ENCODE measurements around the gene SEM1. TPM values are rescaled to one million over a fixed set of nuclear protein-coding genes. Genes with fewer than 3 reads are reported as not detected.
"Not testable (repeated sequence)": the region's sequence is repeated elsewhere in the genome, so short reads cannot be mapped to it uniquely, and the experiment has no call there.

Gene SEM1
- total and polyA plus RNA-seq, 2 donors (not counting 3 experiments of a cell fraction or from before 2014, with no cell fraction given): 16.7 to 81.6 TPM

DNA sequence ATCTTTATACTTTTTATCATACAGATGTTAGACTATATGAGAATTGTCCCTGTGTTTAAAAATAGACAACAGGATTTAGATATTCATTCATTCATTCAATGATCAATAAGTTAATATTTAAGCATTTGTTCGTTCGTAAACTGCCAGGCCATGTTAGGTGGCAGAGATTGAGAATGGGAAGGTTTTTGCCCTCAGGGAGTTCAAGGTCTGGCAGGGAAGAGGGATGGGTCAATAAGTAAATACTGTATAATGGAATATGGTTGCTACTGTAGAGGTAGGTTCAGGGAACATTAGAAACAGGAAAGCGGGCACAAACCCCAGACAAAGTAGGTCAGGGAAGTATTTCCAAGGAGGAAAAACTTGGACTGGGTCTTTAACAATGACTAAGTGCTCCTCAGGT lies 64.6 kb downstream of the SEM1 start:
- Histone ChIP-seq H3K27me3 (ENCODE audit: control insufficient read depth in 2 of 2, insufficient read depth in 2 of 2, low read length in 2 of 2) (no peaks in the 10 kb centered on the region), H3K4me2 (ENCODE audit: insufficient read depth, low read length) (no peak overlapping the region), H3K4me1 (ENCODE audit: control insufficient read depth, extremely low read depth, insufficient read depth, low read length) (no peaks in the 10 kb centered on the region), H3K36me3 (ENCODE audit: control insufficient read depth in 2 of 2, extremely low read depth in 1 of 2, insufficient read depth in 2 of 2, low read length in 2 of 2) (no peaks in the 10 kb centered on the region), H3K9me1 (replicated peaks; ENCODE audit: control insufficient read depth, extremely low read depth, insufficient read depth, low read length) (no peaks in the 10 kb centered on the region), H3K9ac (replicated peaks; ENCODE audit: extremely low read depth, insufficient read depth, low read length) (no peak overlapping the region), H4K20me1 (replicated peaks; ENCODE audit: control insufficient read depth, extremely low read depth, insufficient read depth, low read length) (no peaks in the 10 kb centered on the region), H3K4me3 (replicated peaks in 1 of 3; ENCODE audit: insufficient read depth in 1 of 3, low read depth in 1 of 3, low read length in 3 of 3) (no peak overlapping the region), H3K9me3 (replicated peaks; ENCODE audit: control insufficient read depth, insufficient read depth, low read length) (no peaks in the 10 kb centered on the region), H3K79me2 (ENCODE audit: control insufficient read depth, insufficient read depth, low read length) (no peaks in the 10 kb centered on the region), H2AFZ (ENCODE audit: low read depth, low read length) (no peak overlapping the region), H3K27ac (ENCODE audit: insufficient read depth, low read depth, low read length) (no peak overlapping the region)
- no peak for DNase-seq (ENCODE audit: low read depth, low spot score)
- intact Hi-C loops (cut with micrococcal nuclease) (no loop called here), dilution Hi-C loops (cut with MboI; ENCODE audit: extremely low pct_ligation_motif_present, low sequenced_read_pairs) (no loop called here)
- TF ChIP-seq MYC (IDR thresholded peaks at IDR 0.05; ENCODE audit: low read depth, low read length) (no peak), POLR2AphosphoS5 (IDR thresholded peaks at IDR 0.05; ENCODE audit: insufficient read depth, low read depth, low read length) (no peak), POLR2A (IDR thresholded peaks at IDR 0.05; ENCODE audit: low read depth, low read length) (no peak), EZH2 (IDR thresholded peaks at IDR 0.05; ENCODE audit: borderline replicate concordance, low read depth, low read length, severe bottlenecking) (no peak), JUN (IDR thresholded peaks at IDR 0.05; ENCODE audit: borderline replicate concordance, insufficient read depth, insufficient read length, low read depth) (no peak), GATA2 (IDR thresholded peaks at IDR 0.05; ENCODE audit: insufficient read depth, insufficient read length, low read depth, low read length) (no peak)
- TF ChIP-seq, protein P1, sequence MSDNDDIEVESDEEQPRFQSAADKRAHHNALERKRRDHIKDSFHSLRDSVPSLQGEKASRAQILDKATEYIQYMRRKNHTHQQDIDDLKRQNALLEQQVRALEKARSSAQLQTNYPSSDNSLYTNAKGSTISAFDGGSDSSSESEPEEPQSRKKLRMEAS (IDR thresholded peaks at IDR 0.05; ENCODE audit: insufficient read depth, insufficient read length): no peak
- ChIA-PET CTCF (no interaction called here), POLR2A (no interaction called here)
- no TSS peak for BruUV-seq (replicated peaks)
- FAIRE-seq: no peak

DNA sequence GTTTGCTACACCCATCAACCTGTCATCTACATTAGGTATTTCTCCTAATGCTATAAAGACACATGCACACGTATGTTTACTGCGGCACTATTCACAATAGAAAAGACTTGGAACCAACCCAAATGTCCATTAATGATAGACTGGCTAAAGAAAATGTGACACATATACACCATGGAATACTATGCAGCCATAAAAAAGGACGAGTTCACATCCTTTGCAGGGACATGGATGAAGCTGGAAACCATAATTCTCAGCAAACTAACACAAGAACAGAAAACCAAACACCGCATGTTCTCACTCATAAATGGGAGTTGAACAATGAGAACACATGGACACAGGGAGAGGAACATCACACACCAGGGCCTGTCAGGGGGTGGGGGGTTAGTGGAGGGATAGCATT lies 66.2 kb downstream of the SEM1 start:
- DNase-seq (ENCODE audit: low read depth, low spot score); CTCF ChIA-PET; H4K20me1 ChIP-seq (replicated peaks; ENCODE audit: control insufficient read depth, extremely low read depth, insufficient read depth, low read length); FAIRE-seq; H3K27ac ChIP-seq (ENCODE audit: insufficient read depth, low read depth, low read length); H3K36me3 ChIP-seq (ENCODE audit: control insufficient read depth in 2 of 2, extremely low read depth in 1 of 2, insufficient read depth in 2 of 2, low read length in 2 of 2); dilution Hi-C loops (cut with MboI; ENCODE audit: extremely low pct_ligation_motif_present, low sequenced_read_pairs); H3K9ac ChIP-seq (replicated peaks; ENCODE audit: extremely low read depth, insufficient read depth, low read length); H3K4me1 ChIP-seq (ENCODE audit: control insufficient read depth, extremely low read depth, insufficient read depth, low read length); H3K27me3 ChIP-seq (ENCODE audit: control insufficient read depth in 2 of 2, insufficient read depth in 2 of 2, low read length in 2 of 2); H3K9me1 ChIP-seq (replicated peaks; ENCODE audit: control insufficient read depth, extremely low read depth, insufficient read depth, low read length); H2AFZ ChIP-seq (ENCODE audit: low read depth, low read length); intact Hi-C loops (cut with micrococcal nuclease); H3K4me2 ChIP-seq (ENCODE audit: insufficient read depth, low read length); H3K4me3 ChIP-seq (replicated peaks in 1 of 3; ENCODE audit: insufficient read depth in 1 of 3, low read depth in 1 of 3, low read length in 3 of 3); POLR2A ChIA-PET; H3K9me3 ChIP-seq (replicated peaks; ENCODE audit: control insufficient read depth, insufficient read depth, low read length); BruUV-seq (replicated peaks); H3K79me2 ChIP-seq (ENCODE audit: control insufficient read depth, insufficient read depth, low read length): not testable (repeated sequence)
